HFF-Myc (cell line): Measurements from ENCODE around the gene LAMA4.

Source experiments
- DNase-seq: peaks from one replicate; pipeline ENCODE4 v3.0.0-alpha.2; 2011; ENCODE audit warnings: low read depth; ENCODE audit errors: extremely low read depth
- H3K4me3 ChIP-seq: replicated peaks from 2 replicates; pipeline ENCODE4 v1.5.1; 2011; ENCODE audit warnings: low read depth, mild to moderate bottlenecking, control low read depth, low read length
- CTCF ChIP-seq: IDR thresholded peaks from 2 replicates; pipeline ENCODE4 v1.5.1; 2012; ENCODE audit warnings: mild to moderate bottlenecking, low read depth, low read length, control low read depth; ENCODE audit errors: missing control alignments

LAMA4 gene

GRCh38 chr6:112197636-112198035 is 56.7 kb downstream of the LAMA4 start:
- no peak for TF ChIP-seq CTCF
- DNase-seq = no peak
- H3K4me3 ChIP-seq = no peak overlapping the region

- no peak for TF ChIP-seq CTCF
These were observed 58.1 kb downstream of the LAMA4 start for GRCh38 chr6:112196306-112196705.

GRCh38 chr6:112195166-112195565 is 59.2 kb downstream of the LAMA4 start:
- TF ChIP-seq CTCF = no peak
- H3K4me3 ChIP-seq = no peak overlapping the region
- DNase-seq = no peak

More at GRCh38 chr6:112196306-112196705, 58.1 kb downstream of the LAMA4 start:
- no peak for DNase-seq
- H3K4me3 ChIP-seq = no peak overlapping the region

GRCh38 chr6:112194511-112194910 is 59.9 kb downstream of the LAMA4 start:
- DNase-seq = no peak

GRCh38 chr6:112193535-112194051 is 60.8 kb downstream of the LAMA4 start:
- no peak overlapping the region for H3K4me3 ChIP-seq
- no peak for TF ChIP-seq CTCF

More at GRCh38 chr6:112194511-112194910, 59.9 kb downstream of the LAMA4 start:
- no peak for TF ChIP-seq CTCF
- H3K4me3 ChIP-seq = no peak overlapping the region

GRCh38 chr6:112193117-112193516 is 61.2 kb downstream of the LAMA4 start:
- no peak for TF ChIP-seq CTCF
- no peak for DNase-seq
- no peak overlapping the region for H3K4me3 ChIP-seq

More at GRCh38 chr6:112193535-112194051, 60.8 kb downstream of the LAMA4 start:
- DNase-seq = no peak

GRCh38 chr6:112191509-112192020 is 62.8 kb downstream of the LAMA4 start:
- no peak for TF ChIP-seq CTCF
- H3K4me3 ChIP-seq = no peak overlapping the region
- DNase-seq = no peak
